GM12872 (cell line): ENCODE results near the gene PROM2.

Source experiments
- CTCF ChIP-seq: IDR thresholded peaks from 3 replicates; pipeline ENCODE4 v1.5.1; 2011; ENCODE audit warnings: low read depth, mild to moderate bottlenecking, low read length, moderate library complexity; ENCODE audit not compliant: insufficient read depth

Gene PROM2

GRCh38 chr2:95333888-95334338 is 59.7 kb downstream of the PROM2 start:
- no peak for TF ChIP-seq CTCF

- TF ChIP-seq CTCF = no peak
These were observed 60.8 kb downstream of the PROM2 start for GRCh38 chr2:95334916-95335641.

- TF ChIP-seq CTCF = no peak
These were observed 62.2 kb downstream of the PROM2 start for GRCh38 chr2:95336406-95336805.

- TF ChIP-seq CTCF = no peak
These were observed 63.6 kb downstream of the PROM2 start for GRCh38 chr2:95337829-95338228.
